Stimulated activated CD8-positive, alpha-beta memory T cell treated with anti-CD3 and anti-CD28 coated beads, Interleukin-7, amount 100 ng/mL, for 24 hours (primary cell): ENCODE data around the gene RGS8.

Experiments used
- DNase-seq: peaks from one replicate; pipeline ENCODE4 v3.0.0-alpha.2; 2020; ENCODE audit warnings: low read depth

RGS8 gene

DNA sequence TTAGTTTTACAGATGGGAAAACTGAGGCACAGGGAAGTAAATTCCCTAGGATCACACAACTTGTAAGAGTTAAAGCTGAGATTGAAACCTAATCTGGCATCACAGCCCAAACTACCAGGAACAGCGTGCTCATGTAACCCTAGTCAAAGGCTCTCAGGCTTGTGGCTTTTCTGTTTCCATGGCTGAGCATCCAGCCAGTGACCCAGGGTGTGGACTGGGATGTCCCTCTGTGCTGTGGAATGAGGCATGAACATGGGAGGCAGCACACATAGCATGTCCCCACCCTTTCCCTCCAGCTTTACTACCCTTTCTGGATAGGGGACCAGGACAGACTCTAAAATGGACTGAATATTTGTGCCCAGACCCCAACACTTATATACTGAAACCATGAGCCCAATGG, 45.1 kb downstream of the RGS8 start:
- DNase-seq, result no peak

DNA sequence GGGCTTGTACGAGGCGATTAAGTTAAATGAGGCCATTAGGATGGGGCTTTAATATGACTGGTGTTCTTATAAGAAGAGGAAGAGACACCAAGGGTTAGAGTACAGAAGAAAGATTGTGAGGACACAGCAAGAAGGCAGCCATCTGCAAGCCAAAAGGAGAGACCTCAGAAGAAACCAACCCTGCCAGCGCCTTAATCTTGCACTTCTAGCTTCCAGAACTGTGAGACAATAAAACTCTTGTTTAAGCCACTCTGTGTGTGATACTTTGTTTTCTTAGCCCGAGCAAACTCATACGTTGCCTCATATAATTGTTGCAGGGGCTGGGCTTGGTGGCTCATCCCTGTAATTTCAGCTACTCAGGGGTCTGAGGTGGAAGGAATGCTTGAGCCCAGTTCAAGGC, 46.6 kb downstream of the RGS8 start:
- DNase-seq, result no peak

DNA sequence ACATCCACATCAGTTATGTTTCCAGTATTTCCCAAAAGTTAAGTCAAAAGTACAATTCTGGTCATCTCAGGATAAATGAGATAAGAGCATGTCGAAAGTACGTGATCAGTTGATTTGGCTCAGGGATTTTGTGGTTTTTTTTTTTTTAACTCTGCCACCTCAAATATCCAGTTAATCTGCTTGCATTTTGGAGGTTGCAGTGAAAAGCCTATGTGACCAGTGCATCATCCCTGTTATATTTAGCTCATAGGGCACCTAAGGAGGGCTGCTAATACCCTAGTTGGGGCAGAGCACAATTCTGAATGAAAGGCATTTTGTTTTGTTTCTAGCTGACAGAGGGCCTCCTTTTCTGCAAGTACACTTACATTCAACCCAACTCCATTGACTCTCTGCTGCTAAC, 48.5 kb downstream of the RGS8 start:
- no peak for DNase-seq
